Measurements from ENCODE around the gene CASP10.

DNA sequence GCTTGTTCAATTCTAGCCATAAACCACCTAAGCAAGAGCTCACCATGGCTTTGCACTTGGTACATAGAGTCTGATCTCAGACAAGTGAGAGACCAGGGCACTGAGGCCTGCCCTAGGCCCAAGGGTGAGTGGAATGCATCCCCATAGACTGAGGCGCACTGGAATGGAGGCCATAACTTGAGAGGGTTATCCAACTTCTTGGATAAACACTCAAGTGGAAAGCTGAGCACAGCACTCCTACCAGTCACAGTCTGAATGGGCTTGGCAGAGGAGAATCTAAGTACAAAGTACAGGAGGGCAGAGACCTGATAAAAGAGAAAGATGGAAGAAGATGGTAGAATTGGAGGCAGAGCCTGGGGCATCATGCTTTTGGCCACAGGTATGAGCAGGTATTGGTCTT lies 30.4 kb upstream of the CASP10 start:
- TF ChIP-seq, protein P1, sequence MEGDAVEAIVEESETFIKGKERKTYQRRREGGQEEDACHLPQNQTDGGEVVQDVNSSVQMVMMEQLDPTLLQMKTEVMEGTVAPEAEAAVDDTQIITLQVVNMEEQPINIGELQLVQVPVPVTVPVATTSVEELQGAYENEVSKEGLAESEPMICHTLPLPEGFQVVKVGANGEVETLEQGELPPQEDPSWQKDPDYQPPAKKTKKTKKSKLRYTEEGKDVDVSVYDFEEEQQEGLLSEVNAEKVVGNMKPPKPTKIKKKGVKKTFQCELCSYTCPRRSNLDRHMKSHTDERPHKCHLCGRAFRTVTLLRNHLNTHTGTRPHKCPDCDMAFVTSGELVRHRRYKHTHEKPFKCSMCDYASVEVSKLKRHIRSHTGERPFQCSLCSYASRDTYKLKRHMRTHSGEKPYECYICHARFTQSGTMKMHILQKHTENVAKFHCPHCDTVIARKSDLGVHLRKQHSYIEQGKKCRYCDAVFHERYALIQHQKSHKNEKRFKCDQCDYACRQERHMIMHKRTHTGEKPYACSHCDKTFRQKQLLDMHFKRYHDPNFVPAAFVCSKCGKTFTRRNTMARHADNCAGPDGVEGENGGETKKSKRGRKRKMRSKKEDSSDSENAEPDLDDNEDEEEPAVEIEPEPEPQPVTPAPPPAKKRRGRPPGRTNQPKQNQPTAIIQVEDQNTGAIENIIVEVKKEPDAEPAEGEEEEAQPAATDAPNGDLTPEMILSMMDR (IDR thresholded peaks at IDR 0.05; ENCODE audit: insufficient read depth, low read length): no peak
- TF ChIP-seq GABPA (IDR thresholded peaks at IDR 0.05; ENCODE audit: low read depth) (no peak), POLR2AphosphoS5 (IDR thresholded peaks at IDR 0.05; ENCODE audit: low read depth) (no peak), SPI1 (IDR thresholded peaks at IDR 0.05; ENCODE audit: borderline replicate concordance, low read depth) (no peak)
- TF ChIP-seq, protein P2, sequence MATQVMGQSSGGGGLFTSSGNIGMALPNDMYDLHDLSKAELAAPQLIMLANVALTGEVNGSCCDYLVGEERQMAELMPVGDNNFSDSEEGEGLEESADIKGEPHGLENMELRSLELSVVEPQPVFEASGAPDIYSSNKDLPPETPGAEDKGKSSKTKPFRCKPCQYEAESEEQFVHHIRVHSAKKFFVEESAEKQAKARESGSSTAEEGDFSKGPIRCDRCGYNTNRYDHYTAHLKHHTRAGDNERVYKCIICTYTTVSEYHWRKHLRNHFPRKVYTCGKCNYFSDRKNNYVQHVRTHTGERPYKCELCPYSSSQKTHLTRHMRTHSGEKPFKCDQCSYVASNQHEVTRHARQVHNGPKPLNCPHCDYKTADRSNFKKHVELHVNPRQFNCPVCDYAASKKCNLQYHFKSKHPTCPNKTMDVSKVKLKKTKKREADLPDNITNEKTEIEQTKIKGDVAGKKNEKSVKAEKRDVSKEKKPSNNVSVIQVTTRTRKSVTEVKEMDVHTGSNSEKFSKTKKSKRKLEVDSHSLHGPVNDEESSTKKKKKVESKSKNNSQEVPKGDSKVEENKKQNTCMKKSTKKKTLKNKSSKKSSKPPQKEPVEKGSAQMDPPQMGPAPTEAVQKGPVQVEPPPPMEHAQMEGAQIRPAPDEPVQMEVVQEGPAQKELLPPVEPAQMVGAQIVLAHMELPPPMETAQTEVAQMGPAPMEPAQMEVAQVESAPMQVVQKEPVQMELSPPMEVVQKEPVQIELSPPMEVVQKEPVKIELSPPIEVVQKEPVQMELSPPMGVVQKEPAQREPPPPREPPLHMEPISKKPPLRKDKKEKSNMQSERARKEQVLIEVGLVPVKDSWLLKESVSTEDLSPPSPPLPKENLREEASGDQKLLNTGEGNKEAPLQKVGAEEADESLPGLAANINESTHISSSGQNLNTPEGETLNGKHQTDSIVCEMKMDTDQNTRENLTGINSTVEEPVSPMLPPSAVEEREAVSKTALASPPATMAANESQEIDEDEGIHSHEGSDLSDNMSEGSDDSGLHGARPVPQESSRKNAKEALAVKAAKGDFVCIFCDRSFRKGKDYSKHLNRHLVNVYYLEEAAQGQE (IDR thresholded peaks at IDR 0.05; ENCODE audit: insufficient replicate concordance, low read depth): no peak
